AG09319 (cell line): ENCODE measurements around the gene ATG14.

Experiments
- DNase-seq: peaks from one replicate; pipeline ENCODE4 v3.0.0-alpha.2; 2010; ENCODE audit warnings: low read depth; ENCODE audit errors: extremely low read depth
- CTCF ChIP-seq: IDR thresholded peaks from 2 replicates; pipeline ENCODE4 v1.5.1; 2011; ENCODE audit warnings: low read depth, mild to moderate bottlenecking, inconsistent platforms, low read length, moderate library complexity

The ATG14 gene

GRCh38 chr14:55377236-55377635 lies 34.4 kb downstream of the ATG14 start:
- TF ChIP-seq CTCF: no peak
- no peak for DNase-seq

- TF ChIP-seq CTCF: no peak
- DNase-seq: no peak
These were observed 36.9 kb downstream of the ATG14 start for GRCh38 chr14:55374771-55375170.

- no peak for TF ChIP-seq CTCF
- DNase-seq: no peak
These were observed 37.6 kb downstream of the ATG14 start for GRCh38 chr14:55373784-55374705.

GRCh38 chr14:55372825-55373224 lies 38.8 kb downstream of the ATG14 start:
- no peak for TF ChIP-seq CTCF
- no peak for DNase-seq

- DNase-seq: no peak
- no peak for TF ChIP-seq CTCF
These were observed 39.2 kb downstream of the ATG14 start for GRCh38 chr14:55372423-55372822.

- DNase-seq: no peak
- no peak for TF ChIP-seq CTCF
These were observed 40.7 kb downstream of the ATG14 start for GRCh38 chr14:55370883-55371455.

- TF ChIP-seq CTCF: no peak
- peak; percentile 19 for DNase-seq
These were observed 45.4 kb downstream of the ATG14 start for GRCh38 chr14:55366271-55366670.
